ENCODE measurements around the gene PIP5KL1. TPM values are rescaled to one million over a fixed set of nuclear protein-coding genes. Genes with fewer than 3 reads are reported as not detected.
A peak's percentile ranks its signal among the peaks of the same experiment; 100 is the strongest.

PIP5KL1 gene
- total RNA-seq, 1 experiment from 2014 or later: 21.9 TPM

DNA sequence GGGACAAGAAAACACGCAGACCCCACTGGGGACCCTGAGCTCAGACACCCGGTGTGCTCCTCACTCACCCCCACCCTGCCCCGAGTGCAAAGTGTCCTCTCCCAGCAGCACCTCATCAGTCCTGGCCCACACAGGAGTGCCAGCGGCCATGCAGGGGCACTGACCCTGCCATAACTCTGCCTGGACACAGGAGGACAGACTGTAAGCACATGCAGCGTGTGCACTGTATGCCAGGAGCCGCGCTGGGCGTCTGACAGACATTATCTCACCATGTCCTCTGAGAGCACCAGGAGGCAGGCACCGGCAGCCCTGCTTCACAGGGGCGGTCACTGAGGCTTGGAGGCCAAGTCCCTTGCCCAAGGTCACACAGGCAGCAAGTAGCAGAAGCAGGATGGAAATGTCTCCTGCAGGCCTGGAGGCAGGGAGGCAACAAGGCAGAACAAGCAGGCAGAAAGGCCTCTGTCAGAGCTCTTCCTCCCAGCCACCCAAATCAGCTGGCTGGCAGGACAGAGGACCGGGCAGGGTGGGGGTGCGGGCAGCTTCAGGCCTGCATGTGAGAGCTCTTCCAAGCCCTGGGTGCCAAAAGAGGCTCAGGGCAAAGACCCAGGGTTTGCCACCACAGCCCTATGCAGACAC is 41.8 kb upstream of the PIP5KL1 start:
- TF ChIP-seq EZH2 (IDR thresholded peaks at IDR 0.05; ENCODE audit: low read depth): no peak
- TF ChIP-seq, protein P1, sequence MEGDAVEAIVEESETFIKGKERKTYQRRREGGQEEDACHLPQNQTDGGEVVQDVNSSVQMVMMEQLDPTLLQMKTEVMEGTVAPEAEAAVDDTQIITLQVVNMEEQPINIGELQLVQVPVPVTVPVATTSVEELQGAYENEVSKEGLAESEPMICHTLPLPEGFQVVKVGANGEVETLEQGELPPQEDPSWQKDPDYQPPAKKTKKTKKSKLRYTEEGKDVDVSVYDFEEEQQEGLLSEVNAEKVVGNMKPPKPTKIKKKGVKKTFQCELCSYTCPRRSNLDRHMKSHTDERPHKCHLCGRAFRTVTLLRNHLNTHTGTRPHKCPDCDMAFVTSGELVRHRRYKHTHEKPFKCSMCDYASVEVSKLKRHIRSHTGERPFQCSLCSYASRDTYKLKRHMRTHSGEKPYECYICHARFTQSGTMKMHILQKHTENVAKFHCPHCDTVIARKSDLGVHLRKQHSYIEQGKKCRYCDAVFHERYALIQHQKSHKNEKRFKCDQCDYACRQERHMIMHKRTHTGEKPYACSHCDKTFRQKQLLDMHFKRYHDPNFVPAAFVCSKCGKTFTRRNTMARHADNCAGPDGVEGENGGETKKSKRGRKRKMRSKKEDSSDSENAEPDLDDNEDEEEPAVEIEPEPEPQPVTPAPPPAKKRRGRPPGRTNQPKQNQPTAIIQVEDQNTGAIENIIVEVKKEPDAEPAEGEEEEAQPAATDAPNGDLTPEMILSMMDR (conservative IDR thresholded peaks at IDR 0.05): no peak
- Histone ChIP-seq H3K4me2 (peak overlapping the region; percentile 87; the same call in 1 of the 2 replicates), H3K9me3 (ENCODE audit: insufficient read depth, low read depth) (no peaks in the 10 kb centered on the region), H3K79me2 (ENCODE audit: low read depth) (peaks cover 100% of the 10 kb centered on the region), H3F3A (ENCODE audit: insufficient read depth, low read depth) (peaks cover 60% of the 10 kb centered on the region), H3K4me3 (no peak overlapping the region), H2AFZ (no peak overlapping the region), H4K20me1 (ENCODE audit: insufficient read depth) (peaks cover 67% of the 10 kb centered on the region), H3K36me3 (ENCODE audit: low read depth) (peaks cover 5% of the 10 kb centered on the region; the same call in 1 of the 2 replicates), H3K4me1 (replicated peaks; ENCODE audit: insufficient read depth) (peaks cover 97% of the 10 kb centered on the region), H3K27me3 (ENCODE audit: insufficient read depth, low read depth) (no peaks in the 10 kb centered on the region), H3K9me2 (ENCODE audit: insufficient read depth) (no peaks in the 10 kb centered on the region), H3K27ac (no peak overlapping the region)
- BruUV-seq (replicated peaks): no TSS peak
- ChIA-PET CTCF (interaction anchor here (1.6 kb wide), 1 partner anchor 63 kb away, joined by 3 read pairs; no protein-coding TSS in a partner anchor), POLR2A (ENCODE audit: unreplicated experiment) (interaction anchor here (1.0 kb wide), 1 partner anchor 8 kb away, joined by 4 read pairs; the partner anchor contains the start of gene EEIG1)
- intact Hi-C loops (cut with micrococcal nuclease; ENCODE audit: unreplicated experiment): no loop called here
- DNase-seq: no peak

DNA sequence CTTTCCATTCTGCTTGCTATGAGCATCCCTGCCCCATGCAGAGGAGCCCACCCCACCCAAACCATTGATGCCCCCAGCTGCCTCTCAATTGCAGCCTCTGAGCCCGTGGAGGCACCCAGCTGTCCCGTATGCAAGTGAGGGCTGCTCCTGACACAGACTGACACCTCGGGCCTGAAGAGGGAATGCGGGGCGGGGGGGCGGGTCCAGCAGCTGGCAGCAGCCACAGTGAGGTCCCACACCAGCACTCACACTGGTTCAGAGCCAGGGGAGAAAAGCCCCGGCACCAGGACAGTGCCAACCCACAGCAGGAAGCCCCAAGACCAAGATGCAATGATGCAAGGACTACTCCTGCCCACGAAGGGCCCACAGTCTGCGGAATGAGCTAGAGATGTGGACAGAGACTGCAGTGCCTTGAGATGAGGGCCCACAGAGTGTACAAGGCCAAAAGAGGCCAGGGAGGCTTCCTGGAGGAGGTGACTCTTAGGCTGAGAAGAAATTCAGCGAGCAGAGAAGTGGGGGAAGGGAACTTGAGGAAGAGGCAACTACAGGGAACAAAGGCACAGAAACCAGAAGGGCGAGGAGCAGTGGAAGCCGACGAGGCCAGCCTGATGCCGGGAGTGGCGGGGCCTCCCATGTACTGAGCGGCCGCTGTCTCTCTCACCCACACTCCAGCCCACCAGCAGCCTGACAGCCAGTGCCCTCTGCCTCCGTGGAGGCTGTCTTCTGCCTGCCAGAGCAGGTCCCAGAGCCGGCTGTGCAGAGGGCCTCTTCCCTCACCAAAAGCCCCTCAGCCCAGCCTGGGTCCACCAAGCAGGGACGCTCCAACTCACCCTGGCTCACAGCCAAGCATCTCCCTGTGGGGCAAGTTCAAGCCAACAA is 41.0 kb upstream of the PIP5KL1 start:
- H3K4me2 ChIP-seq: peak overlapping the region; percentile 69
- ChIA-PET CTCF (interaction anchor here (0.5 to 1.6 kb wide), 2 partner anchors 64 to 74 kb away, joined by 3 to 4 read pairs; no protein-coding TSS in a partner anchor), POLR2A (ENCODE audit: unreplicated experiment) (interaction anchor here (1.0 kb wide), 1 partner anchor 9 kb away, joined by 4 read pairs; the partner anchor contains the start of gene EEIG1)
- no peaks in the 10 kb centered on the region for H3K27me3 ChIP-seq (ENCODE audit: insufficient read depth, low read depth)
- H3K4me3 ChIP-seq: no peak overlapping the region
- peaks cover 68% of the 10 kb centered on the region for H3F3A ChIP-seq (ENCODE audit: insufficient read depth, low read depth)
- no peaks in the 10 kb centered on the region for H3K9me3 ChIP-seq (ENCODE audit: insufficient read depth, low read depth)
- peaks cover 5% of the 10 kb centered on the region; the same call in 1 of the 2 replicates for H3K36me3 ChIP-seq (ENCODE audit: low read depth)
- H3K79me2 ChIP-seq (ENCODE audit: low read depth): peaks cover 100% of the 10 kb centered on the region
- no TSS peak for BruUV-seq (replicated peaks)
- H3K9me2 ChIP-seq (ENCODE audit: insufficient read depth): no peaks in the 10 kb centered on the region
- H4K20me1 ChIP-seq (ENCODE audit: insufficient read depth): peaks cover 59% of the 10 kb centered on the region
- TF ChIP-seq EZH2 (IDR thresholded peaks at IDR 0.05; ENCODE audit: low read depth): no peak
- TF ChIP-seq, protein P1 (conservative IDR thresholded peaks at IDR 0.05): no peak
- H2AFZ ChIP-seq: no peak overlapping the region
- H3K4me1 ChIP-seq (replicated peaks; ENCODE audit: insufficient read depth): peaks cover 97% of the 10 kb centered on the region
- H3K27ac ChIP-seq: peak overlapping the region; percentile 81
- intact Hi-C loops (cut with micrococcal nuclease; ENCODE audit: unreplicated experiment): no loop called here
- no peak for DNase-seq

All from PC-9 (cell line).